Ovary (tissue), 3 donors: Measurements from ENCODE around the gene CLASP1.

Experiments
- CTCF ChIP-seq, 3 donors: fragments of 450-650 bp in 2 of 3; fragments of 200-600 bp in 1 of 3; IDR thresholded peaks; one replicate each; pipeline versions ENCODE4 v1.5.1 to v1.8.0; 2016 to 2022; ENCODE audit warnings: antibody characterized with exemption in 3 of 3, mild to moderate bottlenecking in 1 of 3
- POLR2A ChIP-seq: fragments of 450-650 bp; IDR thresholded peaks from one replicate; pipeline ENCODE4 v1.6.1; 2017; ENCODE audit warnings: antibody characterized with exemption, mild to moderate bottlenecking, moderate library complexity
- donor health status: DM: no; HTN: no; CAD: no.

- TF ChIP-seq CTCF (IDR thresholded peaks at IDR 0.05) (no peak), POLR2A (no peak)
Observed at GRCh38 chr2:121663434-121663833, 14.2 kb upstream of the CLASP1 start.
